ENCODE data around the gene RDH14. TPM values are rescaled to one million over a fixed set of nuclear protein-coding genes. Genes with fewer than 3 reads are reported as not detected.

RDH14 gene
- total and polyA plus RNA-seq, 2 experiments from 2014 or later, result 38.1 to 40.6 TPM

- Mint-ChIP-seq H3K27ac (no peak overlapping the region), H3K4me1 (peaks cover 7% of the 10 kb centered on the region; the same call in 2 of the 3 replicates), H3K36me3 (ENCODE audit: low read depth) (no peaks in the 10 kb centered on the region), H3K4me3 (no peak overlapping the region), H3K9me3 (no peaks in the 10 kb centered on the region), H3K27me3 (ENCODE audit: insufficient read depth, low read depth, poor library complexity) (no peaks in the 10 kb centered on the region)
- DNase-seq (ENCODE audit: low spot score), result no peak
- Histone ChIP-seq H3K79me2 (replicated peaks; ENCODE audit: insufficient read depth) (no peaks in the 10 kb centered on the region), H3K27ac (ENCODE audit: low read depth) (no peak overlapping the region), H4K20me1 (replicated peaks; ENCODE audit: insufficient read depth) (no peaks in the 10 kb centered on the region), H3K4me1 (ENCODE audit: insufficient read depth) (no peaks in the 10 kb centered on the region), H3K36me3 (ENCODE audit: insufficient read depth) (no peaks in the 10 kb centered on the region), H3F3A (replicated peaks; ENCODE audit: low read depth) (no peaks in the 10 kb centered on the region), H2AFZ (no peak overlapping the region), H3K9me2 (ENCODE audit: insufficient read depth) (no peaks in the 10 kb centered on the region), H3K4me2 (no peak overlapping the region), H3K27me3 (ENCODE audit: insufficient read depth) (no peaks in the 10 kb centered on the region), H3K4me3 (no peak overlapping the region)
- ATAC-seq, result no peak
- TF ChIP-seq NANOG (IDR thresholded peaks at IDR 0.05; ENCODE audit: borderline replicate concordance), result no peak
- TF ChIP-seq ETS1 (IDR thresholded peaks at IDR 0.05), result no peak
- no peak for TF ChIP-seq ZNF331 (CRISPR knock-in tag; IDR thresholded peaks at IDR 0.05; ENCODE audit: low read depth)
- TF ChIP-seq EZH2phosphoT487 (IDR thresholded peaks at IDR 0.05; ENCODE audit: unreplicated experiment), result no peak
- no peak for TF ChIP-seq ZNF114 (CRISPR knock-in tag; IDR thresholded peaks at IDR 0.05)
- no peak for TF ChIP-seq ZNF462 (CRISPR knock-in tag; IDR thresholded peaks at IDR 0.05)
- TF ChIP-seq CTCF (conservative IDR thresholded peaks at IDR 0.05; ENCODE audit: low read depth in 2 of 2), result no peak
- no peak for TF ChIP-seq REST (IDR thresholded peaks at IDR 0.05; ENCODE audit: unreplicated experiment)
These were observed 35.2 kb downstream of the RDH14 start for GRCh38 chr2:18525236-18525635.
